ENCODE data around the gene USP53. TPM values are rescaled to one million over a fixed set of nuclear protein-coding genes. Genes with fewer than 3 reads are reported as not detected.

Gene USP53
- total RNA-seq, 1 experiment from 2014 or later, result 20.1 TPM

- no peak for TF ChIP-seq IRF2 (CRISPR knock-in tag; IDR thresholded peaks at IDR 0.05; ENCODE audit: borderline replicate concordance, low read depth)
Observed at GRCh38 chr4:119261986-119262385, 49.5 kb downstream of the USP53 start (continued).

DNA sequence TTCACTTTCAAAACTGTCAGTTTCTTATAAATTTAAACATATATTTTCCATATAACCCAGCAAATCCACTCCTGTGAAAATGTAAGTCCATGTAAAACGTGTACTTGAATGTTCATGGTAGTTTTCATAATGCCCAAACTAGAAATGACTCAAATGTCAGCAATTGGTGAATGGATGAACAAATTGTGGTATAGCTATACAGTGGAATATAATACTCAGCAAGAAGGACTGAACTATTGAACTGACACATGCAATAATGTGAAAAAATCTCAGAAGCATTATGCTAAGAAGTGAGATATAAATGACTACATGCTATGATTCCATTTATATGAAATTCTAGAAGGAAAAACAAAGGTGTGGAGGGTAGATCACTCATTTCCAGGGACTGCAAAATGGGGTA, 52.2 kb downstream of the USP53 start:
- ATAC-seq, result no peak
- Mint-ChIP-seq H3K36me3 (peaks cover 22% of the 10 kb centered on the region), H3K4me3 (no peak overlapping the region), H3K4me1 (no peaks in the 10 kb centered on the region), H3K9me3 (no peaks in the 10 kb centered on the region), H3K27ac (no peak overlapping the region), H3K27me3 (ENCODE audit: low read depth) (no peaks in the 10 kb centered on the region)
- TF ChIP-seq ZNF512 (CRISPR knock-in tag; IDR thresholded peaks at IDR 0.05; ENCODE audit: borderline replicate concordance) (no peak), ZNF219 (CRISPR knock-in tag; IDR thresholded peaks at IDR 0.05; ENCODE audit: borderline replicate concordance) (no peak), ZSCAN18 (CRISPR knock-in tag; IDR thresholded peaks at IDR 0.05) (no peak), ZMAT4 (CRISPR knock-in tag; IDR thresholded peaks at IDR 0.05) (no peak), ZNF121 (CRISPR knock-in tag; IDR thresholded peaks at IDR 0.05) (no peak)
- TF ChIP-seq, protein P1, sequence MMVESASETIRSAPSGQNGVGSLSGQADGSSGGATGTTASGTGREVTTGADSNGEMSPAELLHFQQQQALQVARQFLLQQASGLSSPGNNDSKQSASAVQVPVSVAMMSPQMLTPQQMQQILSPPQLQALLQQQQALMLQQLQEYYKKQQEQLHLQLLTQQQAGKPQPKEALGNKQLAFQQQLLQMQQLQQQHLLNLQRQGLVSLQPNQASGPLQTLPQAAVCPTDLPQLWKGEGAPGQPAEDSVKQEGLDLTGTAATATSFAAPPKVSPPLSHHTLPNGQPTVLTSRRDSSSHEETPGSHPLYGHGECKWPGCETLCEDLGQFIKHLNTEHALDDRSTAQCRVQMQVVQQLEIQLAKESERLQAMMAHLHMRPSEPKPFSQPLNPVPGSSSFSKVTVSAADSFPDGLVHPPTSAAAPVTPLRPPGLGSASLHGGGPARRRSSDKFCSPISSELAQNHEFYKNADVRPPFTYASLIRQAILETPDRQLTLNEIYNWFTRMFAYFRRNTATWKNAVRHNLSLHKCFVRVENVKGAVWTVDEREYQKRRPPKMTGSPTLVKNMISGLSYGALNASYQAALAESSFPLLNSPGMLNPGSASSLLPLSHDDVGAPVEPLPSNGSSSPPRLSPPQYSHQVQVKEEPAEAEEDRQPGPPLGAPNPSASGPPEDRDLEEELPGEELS (CRISPR knock-in tag; IDR thresholded peaks at IDR 0.05), result no peak
- TF ChIP-seq, protein P2, sequence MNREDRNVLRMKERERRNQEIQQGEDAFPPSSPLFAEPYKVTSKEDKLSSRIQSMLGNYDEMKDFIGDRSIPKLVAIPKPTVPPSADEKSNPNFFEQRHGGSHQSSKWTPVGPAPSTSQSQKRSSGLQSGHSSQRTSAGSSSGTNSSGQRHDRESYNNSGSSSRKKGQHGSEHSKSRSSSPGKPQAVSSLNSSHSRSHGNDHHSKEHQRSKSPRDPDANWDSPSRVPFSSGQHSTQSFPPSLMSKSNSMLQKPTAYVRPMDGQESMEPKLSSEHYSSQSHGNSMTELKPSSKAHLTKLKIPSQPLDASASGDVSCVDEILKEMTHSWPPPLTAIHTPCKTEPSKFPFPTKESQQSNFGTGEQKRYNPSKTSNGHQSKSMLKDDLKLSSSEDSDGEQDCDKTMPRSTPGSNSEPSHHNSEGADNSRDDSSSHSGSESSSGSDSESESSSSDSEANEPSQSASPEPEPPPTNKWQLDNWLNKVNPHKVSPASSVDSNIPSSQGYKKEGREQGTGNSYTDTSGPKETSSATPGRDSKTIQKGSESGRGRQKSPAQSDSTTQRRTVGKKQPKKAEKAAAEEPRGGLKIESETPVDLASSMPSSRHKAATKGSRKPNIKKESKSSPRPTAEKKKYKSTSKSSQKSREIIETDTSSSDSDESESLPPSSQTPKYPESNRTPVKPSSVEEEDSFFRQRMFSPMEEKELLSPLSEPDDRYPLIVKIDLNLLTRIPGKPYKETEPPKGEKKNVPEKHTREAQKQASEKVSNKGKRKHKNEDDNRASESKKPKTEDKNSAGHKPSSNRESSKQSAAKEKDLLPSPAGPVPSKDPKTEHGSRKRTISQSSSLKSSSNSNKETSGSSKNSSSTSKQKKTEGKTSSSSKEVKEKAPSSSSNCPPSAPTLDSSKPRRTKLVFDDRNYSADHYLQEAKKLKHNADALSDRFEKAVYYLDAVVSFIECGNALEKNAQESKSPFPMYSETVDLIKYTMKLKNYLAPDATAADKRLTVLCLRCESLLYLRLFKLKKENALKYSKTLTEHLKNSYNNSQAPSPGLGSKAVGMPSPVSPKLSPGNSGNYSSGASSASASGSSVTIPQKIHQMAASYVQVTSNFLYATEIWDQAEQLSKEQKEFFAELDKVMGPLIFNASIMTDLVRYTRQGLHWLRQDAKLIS (CRISPR knock-in tag; IDR thresholded peaks at IDR 0.05; ENCODE audit: borderline replicate concordance), result no peak
- TF ChIP-seq, protein P3, sequence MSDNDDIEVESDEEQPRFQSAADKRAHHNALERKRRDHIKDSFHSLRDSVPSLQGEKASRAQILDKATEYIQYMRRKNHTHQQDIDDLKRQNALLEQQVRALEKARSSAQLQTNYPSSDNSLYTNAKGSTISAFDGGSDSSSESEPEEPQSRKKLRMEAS (CRISPR knock-in tag; IDR thresholded peaks at IDR 0.05), result no peak
- CTCF ChIA-PET, result no interaction called here
- POLR2A ChIA-PET, result interaction anchor here (0.5 kb wide), 1 partner anchor 53 kb away, joined by 3 read pairs; no protein-coding TSS in a partner anchor
- DNase-seq (ENCODE audit: low spot score), result no peak

- no peak overlapping the region for H3K4me3 Mint-ChIP-seq
- DNase-seq (ENCODE audit: low spot score), result no peak
- H3K9me3 Mint-ChIP-seq, result no peaks in the 10 kb centered on the region
- ATAC-seq, result no peak
- no peaks in the 10 kb centered on the region for H3K27me3 Mint-ChIP-seq (ENCODE audit: low read depth)
- CTCF ChIA-PET, result no interaction called here
- H3K36me3 Mint-ChIP-seq, result peaks cover 24% of the 10 kb centered on the region
- no peaks in the 10 kb centered on the region for H3K4me1 Mint-ChIP-seq
- no peak overlapping the region for H3K27ac Mint-ChIP-seq
- POLR2A ChIA-PET, result no interaction called here
- TF ChIP-seq TEAD1 (CRISPR knock-in tag; IDR thresholded peaks at IDR 0.05) (no peak), FOXK1 (CRISPR knock-in tag; IDR thresholded peaks at IDR 0.05) (no peak), ZNF423 (CRISPR knock-in tag; IDR thresholded peaks at IDR 0.05) (no peak), HMGXB4 (CRISPR knock-in tag; IDR thresholded peaks at IDR 0.05) (no peak), ZNF121 (CRISPR knock-in tag; IDR thresholded peaks at IDR 0.05) (no peak), STAT6 (CRISPR knock-in tag; conservative IDR thresholded peaks at IDR 0.05; ENCODE audit: low read depth) (no peak), GRHL2 (CRISPR knock-in tag; IDR thresholded peaks at IDR 0.05; ENCODE audit: insufficient replicate concordance, severe bottlenecking) (no peak), FOXJ3 (CRISPR knock-in tag; IDR thresholded peaks at IDR 0.05; ENCODE audit: borderline replicate concordance) (no peak), FOXP1 (CRISPR knock-in tag; IDR thresholded peaks at IDR 0.05; ENCODE audit: borderline replicate concordance) (no peak)
Observed at GRCh38 chr4:119266153-119266552, 53.6 kb downstream of the USP53 start.
